Vagina (tissue), 2 donors: ENCODE results near the gene SH3BGRL2. TPM values are rescaled to one million over a fixed set of nuclear protein-coding genes. Genes with fewer than 3 reads are reported as not detected.
A peak's percentile ranks its signal among the peaks of the same experiment; 100 is the strongest.

Experiments used
- DNase-seq, 2 donors: peaks; one replicate each; pipeline ENCODE4 v3.0.0-alpha.2; 2017; ENCODE audit errors: extremely low spot score in 2 of 2
- H3K27ac ChIP-seq: fragments of 200-600 bp; sonication (generic); one replicate; pipeline ENCODE4 v1.5.1; 2019
- H3K27me3 ChIP-seq: fragments of 200-600 bp; sonication (generic); one replicate; pipeline ENCODE4 v1.5.1; 2019
- H3K36me3 ChIP-seq, 2 donors: fragments of 200-600 bp; sonication (generic); one replicate each; pipeline ENCODE4 v1.5.1; 2017 to 2019
- H3K4me1 ChIP-seq: fragments of 200-600 bp; sonication (generic); one replicate; pipeline ENCODE4 v1.5.1; 2019
- H3K4me3 ChIP-seq, 2 donors: fragments of 200-600 bp; sonication (generic); 1 replicate in 1 of 2; 2 replicates in 1 of 2; pipeline ENCODE4 v1.5.1; 2016 to 2019
- H3K9me3 ChIP-seq: fragments of 200-600 bp; sonication (generic); one replicate; pipeline ENCODE4 v1.5.1; 2019
- CTCF ChIP-seq, 3 experiments: fragments of 450-650 bp in 2 of 3; fragments of 200-600 bp in 1 of 3; sonication (generic) in 1 of 3; IDR thresholded peaks; one replicate each; pipeline ENCODE4 v1.5.1; 2017 to 2019; ENCODE audit warnings: antibody characterized with exemption in 3 of 3, mild to moderate bottlenecking in 2 of 3, moderate library complexity in 2 of 3
- POLR2A ChIP-seq, 2 donors: fragments of 450-650 bp; IDR thresholded peaks; one replicate each; pipeline ENCODE4 v1.6.1; 2017; ENCODE audit warnings: antibody characterized with exemption in 2 of 2, mild to moderate bottlenecking in 2 of 2, moderate library complexity in 2 of 2
- POLR2AphosphoS5 ChIP-seq, 2 donors: sonication (generic); formaldehyde crosslinking; IDR thresholded peaks; one replicate each; pipeline ENCODE4 v1.9.0; 2017; ENCODE audit warnings: antibody characterized with exemption in 2 of 2, mild to moderate bottlenecking in 2 of 2, low read depth in 1 of 2; ENCODE audit not compliant: insufficient read depth in 1 of 2
- intact Hi-C: fragments of 100-400 bp; cut with DNase I; formaldehyde crosslinking; loops from one replicate; pipeline ENCODE4 v1.15.1; 2023
- total RNA-seq: library from RNA; depleted of rRNA; stranded (reverse); fragments of >200 nt; gene quantifications from one replicate; pipeline ENCODE4 v1.2.3, GENCODE V29; 2016

SH3BGRL2 gene
- total RNA-seq, 1 donor from 2014 or later, result 38.3 TPM

- Histone ChIP-seq H3K27ac (no peak overlapping the region), H3K4me3 (no peak overlapping the region), H3K9me3 (no peaks in the 10 kb centered on the region), H3K4me1 (no peaks in the 10 kb centered on the region), H3K36me3 (no peaks in the 10 kb centered on the region), H3K27me3 (no peaks in the 10 kb centered on the region)
- intact Hi-C loops, result no loop called here
- TF ChIP-seq POLR2A (IDR thresholded peaks at IDR 0.05) (no peak), CTCF (IDR thresholded peaks at IDR 0.05) (no peak), POLR2AphosphoS5 (IDR thresholded peaks at IDR 0.05; ENCODE audit: insufficient read depth in 1 of 2, low read depth in 1 of 2) (no peak)
- no peak for DNase-seq
Observed at GRCh38 chr6:79710127-79710526, 79.0 kb downstream of the SH3BGRL2 start.

- Histone ChIP-seq H3K36me3 (no peaks in the 10 kb centered on the region), H3K9me3 (no peaks in the 10 kb centered on the region), H3K27ac (no peak overlapping the region), H3K27me3 (no peaks in the 10 kb centered on the region), H3K4me1 (no peaks in the 10 kb centered on the region), H3K4me3 (no peak overlapping the region)
- DNase-seq, result no peak
- TF ChIP-seq CTCF (IDR thresholded peaks at IDR 0.05), result no peak
- no peak for TF ChIP-seq POLR2AphosphoS5 (IDR thresholded peaks at IDR 0.05; ENCODE audit: insufficient read depth in 1 of 2, low read depth in 1 of 2)
- TF ChIP-seq POLR2A (IDR thresholded peaks at IDR 0.05), result no peak
- intact Hi-C loops, result no loop called here
Observed at GRCh38 chr6:79711167-79711566, 80.0 kb downstream of the SH3BGRL2 start.

GRCh38 chr6:79712144-79712543 is 81.0 kb downstream of the SH3BGRL2 start:
- no peaks in the 10 kb centered on the region for H3K9me3 ChIP-seq
- no peak for DNase-seq
- H3K27ac ChIP-seq, result no peak overlapping the region
- intact Hi-C loops, result no loop called here
- TF ChIP-seq CTCF (IDR thresholded peaks at IDR 0.05), result no peak
- no peak for TF ChIP-seq POLR2A (IDR thresholded peaks at IDR 0.05)
- no peak for TF ChIP-seq POLR2AphosphoS5 (IDR thresholded peaks at IDR 0.05; ENCODE audit: insufficient read depth in 1 of 2, low read depth in 1 of 2)
- no peak overlapping the region for H3K4me3 ChIP-seq
- H3K36me3 ChIP-seq, result no peaks in the 10 kb centered on the region
- H3K27me3 ChIP-seq, result no peaks in the 10 kb centered on the region
- H3K4me1 ChIP-seq, result no peaks in the 10 kb centered on the region

- no peak for DNase-seq
- intact Hi-C loops, result no loop called here
- Histone ChIP-seq H3K36me3 (no peaks in the 10 kb centered on the region), H3K27ac (no peak overlapping the region), H3K4me3 (no peak overlapping the region), H3K9me3 (no peaks in the 10 kb centered on the region), H3K27me3 (no peaks in the 10 kb centered on the region), H3K4me1 (no peaks in the 10 kb centered on the region)
- TF ChIP-seq POLR2A (IDR thresholded peaks at IDR 0.05), result no peak
- TF ChIP-seq POLR2AphosphoS5 (IDR thresholded peaks at IDR 0.05; ENCODE audit: insufficient read depth in 1 of 2, low read depth in 1 of 2), result no peak
- TF ChIP-seq CTCF (IDR thresholded peaks at IDR 0.05), result no peak
Observed at GRCh38 chr6:79712616-79713135, 81.5 kb downstream of the SH3BGRL2 start.

- H3K27ac ChIP-seq, result no peak overlapping the region
- H3K9me3 ChIP-seq, result no peaks in the 10 kb centered on the region
- no peak overlapping the region for H3K4me3 ChIP-seq
- no peaks in the 10 kb centered on the region for H3K4me1 ChIP-seq
- TF ChIP-seq POLR2A (IDR thresholded peaks at IDR 0.05) (no peak), CTCF (IDR thresholded peaks at IDR 0.05) (peak in 2 of 3 experiments; percentile 46 to 63), POLR2AphosphoS5 (IDR thresholded peaks at IDR 0.05; ENCODE audit: insufficient read depth in 1 of 2, low read depth in 1 of 2) (no peak)
- DNase-seq, result no peak
- no peaks in the 10 kb centered on the region for H3K27me3 ChIP-seq
- no peaks in the 10 kb centered on the region for H3K36me3 ChIP-seq
- intact Hi-C loops, result no loop called here
Observed at GRCh38 chr6:79713701-79714322, 82.7 kb downstream of the SH3BGRL2 start.
